Choroid plexus epithelial cell (primary cell): ENCODE results near the gene DRD2.
A peak's percentile ranks its signal among the peaks of the same experiment; 100 is the strongest.
"Not testable (repeated sequence)": the region's sequence is repeated elsewhere in the genome, so short reads cannot be mapped to it uniquely, and the experiment has no call there.

Experiments used
- DNase-seq: peaks from one replicate; pipeline ENCODE4 v3.0.0-alpha.2; 2010; ENCODE audit warnings: low read depth
- H3K4me3 ChIP-seq: 2 replicates; pipeline ENCODE4 v1.5.1; 2011; ENCODE audit warnings: low read depth, mild to moderate bottlenecking, control low read depth, low read length, moderate library complexity
- CTCF ChIP-seq: conservative IDR thresholded peaks from 2 replicates; pipeline ENCODE4 v1.5.1; 2011; ENCODE audit warnings: low read depth, mild to moderate bottlenecking, control low read depth, inconsistent platforms, low read length, moderate library complexity

Gene DRD2

GRCh38 chr11:113475160-113475761, at the start of gene DRD2:
Gene DRD2 (minus strand): TSS chr11:113475398. CDS start chr11:113424651, 50,747 bp downstream.
- TF ChIP-seq CTCF, result no peak
- DNase-seq, result peak; percentile 21
- H3K4me3 ChIP-seq, result no peak within 1 kb of the TSS

GRCh38 chr11:113523906-113524305, 48.7 kb upstream of the DRD2 start:
- not testable (repeated sequence) for DNase-seq, H3K4me3 ChIP-seq

GRCh38 chr11:113521737-113522517, 46.7 kb upstream of the DRD2 start:
- no peak for TF ChIP-seq CTCF
- DNase-seq, result no peak
- no peak overlapping the region for H3K4me3 ChIP-seq

DNA sequence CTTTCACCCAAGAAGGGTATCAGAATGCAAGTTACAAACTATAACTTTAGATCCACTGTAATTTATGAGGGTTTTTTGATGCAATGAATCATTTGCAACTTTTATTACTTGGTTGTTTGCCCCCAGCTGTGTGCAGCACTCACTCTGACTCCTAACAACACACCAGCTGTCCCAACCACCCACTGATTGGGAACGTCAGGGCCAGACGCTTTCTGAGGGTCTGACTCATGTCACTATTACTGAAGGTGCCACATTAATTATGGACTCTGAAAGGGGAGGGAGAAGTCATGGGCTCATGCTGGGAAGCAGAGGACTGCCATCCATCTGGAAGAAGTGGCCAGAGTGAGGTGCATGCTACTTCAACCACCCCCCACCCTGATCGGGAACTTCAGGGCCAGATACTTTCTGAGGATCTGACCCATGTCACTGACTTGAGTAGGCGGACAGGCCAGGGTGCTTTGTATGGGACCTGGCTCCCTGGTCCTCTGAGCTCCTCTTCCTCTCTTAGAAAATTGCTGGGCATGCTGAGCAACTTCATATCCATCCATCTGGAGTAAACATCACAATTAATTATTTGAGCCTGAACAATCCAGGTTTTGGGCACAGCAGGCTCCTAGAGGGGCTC, 44.9 kb upstream of the DRD2 start:
- TF ChIP-seq CTCF, result no peak
- DNase-seq, result no peak
- H3K4me3 ChIP-seq, result no peak overlapping the region

DNA sequence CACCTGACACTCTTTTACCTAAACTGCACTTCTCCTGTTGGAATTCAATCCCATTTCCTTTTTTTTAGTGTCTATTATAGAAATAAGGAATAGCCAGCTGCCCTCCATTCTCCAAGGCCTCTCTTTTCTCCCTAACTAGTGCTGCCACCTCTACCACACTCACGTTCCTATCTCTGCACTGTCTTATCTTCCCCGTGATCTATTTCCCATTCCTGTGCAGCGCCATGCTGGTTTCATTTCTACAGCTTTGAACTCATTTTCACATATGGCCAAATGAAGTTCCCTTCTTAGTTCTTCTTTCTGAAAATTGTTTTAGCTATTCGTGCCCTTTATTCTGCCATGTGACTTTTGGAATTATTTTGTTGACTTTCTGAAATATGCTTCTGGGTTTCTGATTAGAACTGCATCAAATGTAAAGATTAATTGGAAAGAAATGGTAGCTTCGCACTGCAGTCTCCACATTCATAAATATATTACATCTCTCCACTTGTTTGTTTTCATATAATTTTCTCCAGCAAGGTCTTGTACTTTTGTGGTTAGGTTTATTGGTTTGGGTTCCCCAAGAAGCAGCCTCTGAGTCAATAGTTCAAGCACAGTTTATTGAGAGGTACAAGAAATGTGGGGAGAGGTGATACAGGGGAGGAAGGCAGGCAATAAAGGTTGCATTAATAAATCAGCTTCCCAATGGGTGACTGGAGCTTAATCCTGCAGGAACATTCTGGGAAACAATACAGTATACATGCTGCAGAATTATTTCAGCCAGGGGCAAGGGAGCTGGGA, 43.7 kb upstream of the DRD2 start:
- no peak overlapping the region for H3K4me3 ChIP-seq
- DNase-seq, result no peak
- TF ChIP-seq CTCF, result no peak

GRCh38 chr11:113517361-113517760, 42.2 kb upstream of the DRD2 start:
- no peak for TF ChIP-seq CTCF
- H3K4me3 ChIP-seq, result no peak overlapping the region
- no peak for DNase-seq

DNA sequence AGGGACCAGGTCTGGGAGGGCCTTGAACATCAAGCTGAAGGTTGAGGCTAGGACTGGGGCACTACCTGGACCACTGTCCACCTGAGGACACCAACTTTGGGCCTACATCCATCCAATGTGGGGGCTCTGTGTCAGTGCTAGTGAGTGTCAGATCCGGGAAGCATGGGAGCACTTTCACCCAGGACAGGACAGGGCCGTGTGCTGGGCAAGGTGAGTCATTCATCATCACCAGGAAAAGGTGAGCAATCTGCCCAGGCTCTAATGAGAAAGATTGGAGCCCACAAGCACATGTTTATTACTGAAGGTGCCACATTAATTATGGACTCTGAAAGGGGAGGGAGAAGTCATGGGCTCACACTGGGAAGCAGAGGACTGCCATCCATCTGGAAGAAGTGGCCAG, 39.7 kb upstream of the DRD2 start:
- H3K4me3 ChIP-seq, result no peak overlapping the region
- no peak for TF ChIP-seq CTCF
- no peak for DNase-seq
